ENCODE data around the gene TRAF3IP1.

GRCh38 chr2:238285653-238286082, 34.6 kb upstream of the TRAF3IP1 start:
- TF ChIP-seq, protein P1, sequence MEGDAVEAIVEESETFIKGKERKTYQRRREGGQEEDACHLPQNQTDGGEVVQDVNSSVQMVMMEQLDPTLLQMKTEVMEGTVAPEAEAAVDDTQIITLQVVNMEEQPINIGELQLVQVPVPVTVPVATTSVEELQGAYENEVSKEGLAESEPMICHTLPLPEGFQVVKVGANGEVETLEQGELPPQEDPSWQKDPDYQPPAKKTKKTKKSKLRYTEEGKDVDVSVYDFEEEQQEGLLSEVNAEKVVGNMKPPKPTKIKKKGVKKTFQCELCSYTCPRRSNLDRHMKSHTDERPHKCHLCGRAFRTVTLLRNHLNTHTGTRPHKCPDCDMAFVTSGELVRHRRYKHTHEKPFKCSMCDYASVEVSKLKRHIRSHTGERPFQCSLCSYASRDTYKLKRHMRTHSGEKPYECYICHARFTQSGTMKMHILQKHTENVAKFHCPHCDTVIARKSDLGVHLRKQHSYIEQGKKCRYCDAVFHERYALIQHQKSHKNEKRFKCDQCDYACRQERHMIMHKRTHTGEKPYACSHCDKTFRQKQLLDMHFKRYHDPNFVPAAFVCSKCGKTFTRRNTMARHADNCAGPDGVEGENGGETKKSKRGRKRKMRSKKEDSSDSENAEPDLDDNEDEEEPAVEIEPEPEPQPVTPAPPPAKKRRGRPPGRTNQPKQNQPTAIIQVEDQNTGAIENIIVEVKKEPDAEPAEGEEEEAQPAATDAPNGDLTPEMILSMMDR (IDR thresholded peaks at IDR 0.05; ENCODE audit: low read depth, low read length, poor library complexity, severe bottlenecking) = no peak
- no peak for TF ChIP-seq EZH2phosphoT487 (IDR thresholded peaks at IDR 0.05; ENCODE audit: borderline replicate concordance, low read length)
